HCT116 (cell line): ENCODE data around the gene CIART.

Experiments
- CBX3 ChIP-seq: IDR thresholded peaks from 2 replicates; pipeline ENCODE4 v1.6.1; 2012; ENCODE audit warnings: low read depth
- EZH2 ChIP-seq: fragments of 200-600 bp; sonication (generic); IDR thresholded peaks from 2 replicates; pipeline ENCODE4 v1.6.1; 2017; ENCODE audit warnings: antibody characterized with exemption, mixed run types
- EZH2phosphoT487 ChIP-seq: fragments of 200-600 bp; IDR thresholded peaks from 2 replicates; pipeline ENCODE4 v1.6.1; 2018; ENCODE audit warnings: antibody characterized with exemption, borderline replicate concordance
- FOSL1 ChIP-seq: IDR thresholded peaks from 2 replicates; pipeline ENCODE4 v1.6.1; 2012; ENCODE audit warnings: low read depth
- POLR2A ChIP-seq: IDR thresholded peaks from 2 replicates; pipeline ENCODE4 v1.7.0; 2011; ENCODE audit warnings: borderline replicate concordance; ENCODE audit not compliant: insufficient read depth, insufficient read length; ENCODE audit errors: extremely low read depth
- POLR2AphosphoS5 ChIP-seq: IDR thresholded peaks from 2 replicates; pipeline ENCODE4 v1.6.1; 2011; ENCODE audit warnings: mild to moderate bottlenecking, low read depth, low read length, moderate library complexity
- RAD21 ChIP-seq: IDR thresholded peaks from 2 replicates; pipeline ENCODE4 v1.6.1; 2012; ENCODE audit warnings: low read depth, mild to moderate bottlenecking
- TF ChIP-seq, protein P1 (sequence below), 3 experiments: fragments of 200-600 bp in 1 of 3; sonication (generic) in 1 of 3; IDR thresholded peaks in 2 of 3; conservative IDR thresholded peaks in 1 of 3; 2 replicates each; pipeline ENCODE4 v1.5.1; 2012 to 2017; ENCODE audit warnings: low read depth in 2 of 3, low read length in 2 of 3, antibody characterized with exemption in 1 of 3, borderline replicate concordance in 1 of 3, control low read depth in 1 of 3, mild to moderate bottlenecking in 1 of 3, mixed read lengths in 1 of 3, mixed run types in 1 of 3, moderate library complexity in 1 of 3; ENCODE audit not compliant: insufficient read depth in 1 of 3
- TF ChIP-seq, protein P2 (sequence below): IDR thresholded peaks from 2 replicates; pipeline ENCODE4 v1.6.1; 2011; ENCODE audit warnings: mild to moderate bottlenecking, low read length, moderate library complexity; ENCODE audit not compliant: insufficient replicate concordance; ENCODE audit errors: extremely low read depth

DNA sequence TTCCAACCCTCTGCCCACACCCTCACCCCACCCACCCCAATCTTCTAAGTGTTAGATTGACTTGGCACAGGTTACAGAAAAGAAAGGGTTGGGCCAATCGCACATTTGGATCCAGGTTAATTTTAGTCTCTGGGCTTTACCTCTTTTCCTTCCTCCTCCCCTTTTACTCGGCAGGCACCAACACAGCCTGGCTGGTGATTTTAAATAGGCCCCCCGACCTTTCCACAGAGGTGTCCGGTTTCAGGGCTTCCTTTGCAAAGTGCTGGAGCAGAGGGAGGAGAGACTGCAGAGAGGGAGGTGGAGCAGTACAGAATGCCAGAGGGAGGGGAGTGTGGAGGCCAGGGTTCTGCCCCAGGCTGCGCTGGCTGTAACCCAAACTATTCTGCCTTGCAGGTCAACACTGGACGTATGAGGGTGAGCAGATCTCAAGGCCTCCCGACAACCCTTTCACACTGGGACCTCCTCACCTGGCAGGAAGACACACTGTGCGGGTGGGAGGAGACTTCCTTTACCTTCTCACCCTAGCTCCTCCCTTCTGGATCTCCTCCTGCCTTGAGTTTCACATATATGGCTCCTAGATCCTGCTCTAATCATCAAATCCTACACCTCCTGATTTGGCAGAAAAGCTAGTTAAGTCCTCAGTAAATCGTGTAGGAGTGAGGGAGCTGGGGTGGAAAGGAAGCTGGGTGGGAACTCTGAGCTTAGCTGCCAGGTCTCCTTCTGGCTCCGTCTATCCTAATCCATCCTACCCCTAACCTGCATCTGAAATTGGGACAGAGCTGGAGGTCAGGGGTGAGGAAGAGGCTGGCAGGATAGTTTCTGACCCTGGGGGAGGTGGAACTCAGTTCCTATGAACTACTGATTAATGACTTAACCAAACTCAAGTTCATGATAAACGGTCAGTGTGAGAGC is 22.3 kb upstream of the CIART start:
- TF ChIP-seq POLR2A (no peak), FOSL1 (no peak), RAD21 (no peak), EZH2 (no peak), CBX3 (peak; percentile 19; the same call in 1 of the 2 replicates), POLR2AphosphoS5 (peak; percentile 53), EZH2phosphoT487 (no peak)
- TF ChIP-seq, protein P1, sequence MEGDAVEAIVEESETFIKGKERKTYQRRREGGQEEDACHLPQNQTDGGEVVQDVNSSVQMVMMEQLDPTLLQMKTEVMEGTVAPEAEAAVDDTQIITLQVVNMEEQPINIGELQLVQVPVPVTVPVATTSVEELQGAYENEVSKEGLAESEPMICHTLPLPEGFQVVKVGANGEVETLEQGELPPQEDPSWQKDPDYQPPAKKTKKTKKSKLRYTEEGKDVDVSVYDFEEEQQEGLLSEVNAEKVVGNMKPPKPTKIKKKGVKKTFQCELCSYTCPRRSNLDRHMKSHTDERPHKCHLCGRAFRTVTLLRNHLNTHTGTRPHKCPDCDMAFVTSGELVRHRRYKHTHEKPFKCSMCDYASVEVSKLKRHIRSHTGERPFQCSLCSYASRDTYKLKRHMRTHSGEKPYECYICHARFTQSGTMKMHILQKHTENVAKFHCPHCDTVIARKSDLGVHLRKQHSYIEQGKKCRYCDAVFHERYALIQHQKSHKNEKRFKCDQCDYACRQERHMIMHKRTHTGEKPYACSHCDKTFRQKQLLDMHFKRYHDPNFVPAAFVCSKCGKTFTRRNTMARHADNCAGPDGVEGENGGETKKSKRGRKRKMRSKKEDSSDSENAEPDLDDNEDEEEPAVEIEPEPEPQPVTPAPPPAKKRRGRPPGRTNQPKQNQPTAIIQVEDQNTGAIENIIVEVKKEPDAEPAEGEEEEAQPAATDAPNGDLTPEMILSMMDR (IDR thresholded peaks at IDR 0.05 in 2 of 3, conservative IDR thresholded peaks at IDR 0.05 in 1 of 3; ENCODE audit: borderline replicate concordance in 1 of 3, insufficient read depth in 1 of 3, low read depth in 2 of 3, low read length in 2 of 3), result no peak
- TF ChIP-seq, protein P2, sequence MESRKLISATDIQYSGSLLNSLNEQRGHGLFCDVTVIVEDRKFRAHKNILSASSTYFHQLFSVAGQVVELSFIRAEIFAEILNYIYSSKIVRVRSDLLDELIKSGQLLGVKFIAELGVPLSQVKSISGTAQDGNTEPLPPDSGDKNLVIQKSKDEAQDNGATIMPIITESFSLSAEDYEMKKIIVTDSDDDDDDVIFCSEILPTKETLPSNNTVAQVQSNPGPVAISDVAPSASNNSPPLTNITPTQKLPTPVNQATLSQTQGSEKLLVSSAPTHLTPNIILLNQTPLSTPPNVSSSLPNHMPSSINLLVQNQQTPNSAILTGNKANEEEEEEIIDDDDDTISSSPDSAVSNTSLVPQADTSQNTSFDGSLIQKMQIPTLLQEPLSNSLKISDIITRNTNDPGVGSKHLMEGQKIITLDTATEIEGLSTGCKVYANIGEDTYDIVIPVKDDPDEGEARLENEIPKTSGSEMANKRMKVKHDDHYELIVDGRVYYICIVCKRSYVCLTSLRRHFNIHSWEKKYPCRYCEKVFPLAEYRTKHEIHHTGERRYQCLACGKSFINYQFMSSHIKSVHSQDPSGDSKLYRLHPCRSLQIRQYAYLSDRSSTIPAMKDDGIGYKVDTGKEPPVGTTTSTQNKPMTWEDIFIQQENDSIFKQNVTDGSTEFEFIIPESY, result no peak
